HG02970 (cell line): Measurements from ENCODE around the gene CGNL1.

ENCODE experiments used
- ATAC-seq: cut with Tn5 transposase; IDR thresholded peaks from one replicate; pipeline ENCODE4 v1.9.1; 2021; ENCODE audit warnings: mild to moderate bottlenecking, moderate library complexity, moderate number of reproducible peaks; ENCODE audit not compliant: unreplicated experiment, low FRiP score

The CGNL1 gene

DNA sequence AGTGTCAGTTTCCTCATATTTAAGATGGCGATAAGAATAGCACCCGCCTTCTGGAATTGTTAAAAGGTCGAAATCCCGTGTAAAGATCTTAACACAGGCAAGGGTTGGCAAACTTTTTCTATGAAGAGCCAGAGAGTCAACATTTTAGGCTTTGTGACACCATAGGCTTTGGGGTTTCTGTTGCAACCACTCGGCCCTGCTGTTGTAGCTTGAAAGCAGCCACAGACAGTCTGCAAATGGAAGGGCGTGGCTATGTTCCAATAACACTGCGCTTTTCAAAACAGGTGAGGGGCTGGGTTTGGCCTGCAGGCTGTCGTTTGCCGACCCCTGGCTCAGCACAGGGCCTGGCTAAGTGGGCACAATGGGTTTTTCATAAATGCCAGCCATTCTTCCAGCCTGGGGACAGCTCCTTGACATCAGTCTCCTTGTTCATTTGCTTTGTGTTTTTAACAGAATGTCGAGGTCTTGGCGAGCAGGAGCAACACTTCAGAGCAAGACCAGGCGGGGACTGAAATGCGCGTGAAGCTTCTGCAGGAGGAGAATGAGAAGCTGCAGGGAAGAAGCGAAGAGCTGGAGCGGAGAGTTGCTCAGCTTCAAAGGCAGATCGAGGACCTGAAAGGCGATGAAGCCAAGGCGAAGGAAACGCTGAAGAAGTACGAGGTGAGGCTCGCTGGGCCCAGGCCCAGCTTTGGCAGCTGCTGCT lies 140.2 kb downstream of the CGNL1 start:
- no peak for ATAC-seq

DNA sequence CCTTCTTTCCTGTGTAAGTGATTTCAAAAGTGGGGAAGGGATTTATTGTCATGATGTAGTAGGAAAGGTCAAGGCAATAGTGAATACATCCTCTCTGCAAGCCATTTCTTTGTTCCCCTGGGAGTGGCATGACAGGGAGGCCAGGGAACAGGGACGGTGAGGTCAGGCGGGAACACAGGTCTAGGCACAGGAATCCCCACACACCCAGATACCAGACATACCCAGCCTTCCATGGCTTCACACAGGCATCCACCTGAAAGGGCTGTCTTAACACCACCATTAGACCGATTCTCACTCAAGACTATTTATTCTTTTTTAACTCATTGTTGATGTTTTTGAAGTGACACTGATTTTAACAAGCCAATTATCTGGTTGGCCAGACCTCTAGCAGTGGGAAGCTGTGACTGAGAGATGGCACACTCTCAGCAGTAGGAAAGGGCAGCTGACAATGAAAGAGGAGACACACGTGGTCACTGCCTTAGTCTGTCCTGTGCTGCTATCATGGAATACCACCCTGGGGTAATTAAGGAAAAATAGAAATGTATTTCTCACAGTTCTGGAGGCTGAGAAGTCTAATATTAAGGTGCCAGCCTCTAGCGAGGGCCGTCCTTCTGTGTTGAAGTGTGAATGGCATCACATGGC lies 140.8 kb downstream of the CGNL1 start:
- ATAC-seq, result no peak

DNA sequence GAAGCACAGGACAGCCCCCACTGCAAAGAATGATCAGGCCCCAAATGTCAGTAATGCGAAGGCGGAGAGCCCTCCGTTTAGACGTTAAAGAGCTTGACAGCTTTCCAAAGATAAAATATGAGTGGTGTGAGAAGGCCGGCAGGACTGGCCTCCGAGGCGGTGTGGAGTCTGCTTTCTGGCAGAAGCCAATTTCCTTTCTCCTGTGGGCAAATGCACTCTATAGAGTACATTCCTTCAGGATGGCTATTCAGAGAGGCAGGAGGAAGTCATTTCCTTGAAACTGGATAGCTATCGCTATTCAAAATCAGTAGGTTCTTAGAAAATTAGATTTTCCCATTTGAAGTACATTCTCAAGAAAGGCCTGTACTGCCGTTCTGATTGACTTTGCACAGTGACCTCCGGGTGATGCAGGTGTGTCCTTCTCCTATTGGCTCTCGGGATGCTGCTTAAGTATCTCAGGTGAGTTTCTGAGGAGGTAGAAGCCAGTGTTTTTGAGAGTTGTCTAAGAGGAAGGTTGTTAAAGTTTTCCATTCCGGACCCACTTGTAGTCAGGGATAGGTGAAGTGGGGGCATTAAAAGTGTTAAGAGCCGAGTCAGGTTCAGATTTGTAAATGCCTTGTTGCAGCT lies 142.6 kb downstream of the CGNL1 start:
- no peak for ATAC-seq

DNA sequence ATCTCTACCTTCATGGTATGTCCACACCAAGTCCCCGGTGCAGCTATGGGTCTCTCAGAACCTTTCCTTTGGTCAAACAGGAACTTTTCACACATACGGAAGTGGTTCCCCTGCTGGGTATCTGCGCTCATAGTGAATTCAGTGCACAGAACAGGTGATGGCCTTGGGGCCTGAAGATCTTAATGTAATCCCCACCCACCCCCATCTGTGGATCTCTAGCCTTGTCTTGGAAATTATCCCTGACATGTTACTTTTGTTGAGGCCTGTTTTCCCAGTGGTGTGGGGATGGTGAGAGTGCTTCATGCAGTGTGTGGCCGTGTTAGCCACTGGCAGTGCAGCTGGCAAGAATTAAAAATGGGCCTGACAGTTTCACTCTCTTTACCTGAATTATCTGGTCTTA lies 143.5 kb downstream of the CGNL1 start:
- ATAC-seq, result no peak

DNA sequence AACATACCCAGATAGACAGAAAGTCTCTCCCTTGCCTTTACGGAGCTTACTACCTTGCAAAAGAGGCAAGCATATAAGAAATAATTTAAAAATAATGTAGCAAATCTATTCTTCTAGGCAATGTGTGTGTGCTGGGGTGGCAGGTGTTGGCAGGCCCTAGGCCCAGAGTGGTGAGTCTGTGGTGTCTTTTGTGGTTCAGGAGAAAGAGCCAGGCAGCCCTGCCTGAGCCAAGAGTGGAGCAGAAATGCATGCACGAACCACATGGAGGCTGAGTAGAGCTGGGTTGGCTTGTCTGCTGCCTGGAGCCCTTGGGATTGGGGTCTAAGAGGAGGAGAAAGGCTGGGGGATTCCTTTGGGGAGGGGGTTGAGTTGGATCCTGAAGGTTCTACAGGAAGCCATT lies 145.2 kb downstream of the CGNL1 start:
- no peak for ATAC-seq

DNA sequence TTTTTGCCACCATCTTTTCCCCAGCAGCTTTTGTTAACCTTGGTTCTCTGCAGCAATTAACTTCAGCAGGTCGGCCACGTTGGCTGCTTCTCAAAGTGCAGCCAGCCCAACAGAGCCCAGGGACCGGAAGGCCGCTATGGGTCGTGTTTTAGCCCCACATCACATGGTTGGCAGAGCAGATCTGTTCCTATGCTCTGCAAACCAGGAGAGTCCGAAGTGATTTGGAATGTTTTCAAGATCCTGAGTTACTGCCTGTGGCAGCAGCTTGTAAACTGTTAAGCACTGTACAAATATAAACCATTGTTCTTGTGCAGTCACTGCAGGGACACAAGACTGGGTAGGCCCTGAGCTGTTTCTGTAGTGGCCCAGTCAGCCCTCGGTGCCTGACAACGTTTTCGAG lies 145.8 kb downstream of the CGNL1 start:
- ATAC-seq, result no peak

DNA sequence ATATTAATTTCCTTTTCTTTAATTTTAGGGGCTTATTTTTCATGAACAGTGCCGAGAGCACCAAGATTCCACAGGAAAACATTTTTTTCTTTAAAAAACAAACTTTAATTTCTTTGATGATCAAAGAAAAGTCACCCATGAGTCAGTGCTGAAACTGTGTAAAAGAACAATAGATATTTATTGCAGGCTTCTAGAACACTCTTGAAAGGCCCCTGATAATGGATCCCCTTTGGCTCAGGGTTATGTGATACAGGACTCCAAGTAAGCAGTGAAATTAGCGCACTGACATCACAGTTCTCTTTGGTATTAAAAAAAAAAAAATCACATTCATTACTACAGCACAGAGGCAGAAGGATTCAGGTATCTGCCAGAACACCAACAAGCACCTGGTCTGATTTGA lies 149.3 kb downstream of the CGNL1 start:
- no peak for ATAC-seq

DNA sequence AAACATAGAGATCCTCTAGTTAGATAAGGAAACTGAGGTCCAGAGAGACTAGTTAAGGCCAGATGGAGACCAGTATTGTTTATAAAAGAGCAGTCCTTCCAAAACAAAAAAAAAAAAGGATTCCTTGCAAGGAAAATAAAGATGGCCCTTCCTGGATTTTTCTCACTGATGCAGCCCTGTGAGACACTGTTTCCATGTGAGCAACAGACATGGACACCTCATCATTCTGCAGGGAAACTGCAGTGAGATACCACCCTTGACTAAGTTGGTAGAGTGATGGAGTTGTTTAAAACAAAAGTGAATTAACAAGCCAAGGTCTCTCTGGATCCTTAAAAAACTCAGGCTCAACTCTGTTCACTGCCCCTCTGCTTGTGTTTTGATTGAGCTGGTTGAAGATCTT lies 149.8 kb downstream of the CGNL1 start:
- no peak for ATAC-seq

DNA sequence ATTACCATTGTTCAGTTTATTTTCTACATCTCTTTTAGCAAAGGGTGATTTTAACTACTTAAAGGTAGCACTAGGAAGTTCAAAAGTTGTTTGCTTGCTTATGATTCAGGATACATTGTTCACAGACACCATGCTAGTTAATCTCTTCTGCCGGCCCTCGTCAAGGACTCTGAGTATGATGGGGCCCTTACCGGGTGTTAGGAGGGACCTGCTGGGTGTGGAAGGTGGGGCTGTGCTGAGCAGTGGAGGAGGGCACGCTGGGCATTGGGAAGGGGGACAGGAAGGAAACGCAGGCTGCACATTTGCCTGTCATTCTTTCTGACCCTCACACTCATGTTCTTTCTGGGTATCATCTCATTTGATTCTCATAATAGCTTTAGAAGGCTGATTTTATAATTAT lies 150.3 kb downstream of the CGNL1 start:
- no peak for ATAC-seq

DNA sequence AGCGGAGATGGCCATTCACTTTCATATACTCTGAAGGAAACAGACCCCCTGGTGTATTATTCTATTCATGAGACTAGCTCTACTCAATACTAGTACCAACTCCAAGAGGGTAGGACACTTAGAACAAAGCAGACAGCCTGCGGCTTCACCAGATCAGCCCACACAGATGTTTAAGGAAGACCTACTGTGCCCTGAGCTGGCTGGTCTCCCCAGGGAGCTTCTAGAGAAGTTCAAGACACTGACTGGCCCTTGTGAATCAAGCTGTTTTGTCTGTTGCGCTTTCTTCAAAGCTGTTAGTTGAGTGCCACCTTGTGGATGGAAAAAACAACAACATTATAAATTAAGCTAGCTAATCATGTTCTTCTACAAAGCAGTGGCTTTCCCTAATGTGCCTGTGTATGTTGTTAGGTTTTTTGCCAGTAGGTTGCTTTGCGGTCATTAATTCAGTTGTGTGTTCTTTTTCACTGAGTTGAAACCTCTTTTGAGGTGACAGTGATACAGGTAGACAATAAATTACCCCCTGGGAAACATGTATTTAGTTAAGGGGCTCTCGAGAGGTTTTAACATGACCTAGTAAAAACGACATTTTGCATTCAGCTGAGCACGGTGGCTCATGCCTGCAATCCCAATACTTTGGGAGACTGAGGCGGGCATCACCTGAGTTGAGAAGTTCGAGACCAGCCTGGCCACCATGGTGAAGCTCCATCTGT lies 151.2 kb downstream of the CGNL1 start:
- no peak for ATAC-seq

DNA sequence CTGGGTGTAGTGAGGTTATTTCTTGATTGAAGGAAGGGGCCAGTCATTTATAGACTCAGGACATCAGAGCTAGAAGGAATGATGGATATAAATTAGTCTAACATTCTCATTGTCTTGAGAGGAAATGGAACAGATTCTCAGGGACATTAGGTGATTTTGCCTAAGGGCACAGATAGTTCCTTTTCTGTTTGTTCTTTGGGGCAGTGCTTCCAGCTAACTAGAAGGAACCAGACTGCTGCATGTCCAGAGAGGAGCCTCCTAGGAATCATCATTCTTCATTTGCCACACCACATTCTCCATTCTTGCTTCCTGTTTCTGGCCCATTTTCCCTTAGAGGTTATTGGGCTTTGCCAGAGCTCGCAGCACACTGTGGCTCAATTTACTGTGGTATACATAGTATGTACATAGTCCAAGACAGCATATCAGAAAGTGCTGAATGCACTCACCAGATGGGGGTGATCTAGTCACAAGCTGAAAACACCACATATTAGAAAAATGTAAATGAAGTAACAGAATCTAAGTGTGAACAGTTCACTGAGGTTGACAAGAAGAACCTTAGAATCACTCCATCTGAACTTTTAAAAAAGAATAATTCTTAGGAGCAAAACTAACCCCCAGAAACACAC lies 152.7 kb downstream of the CGNL1 start:
- no peak for ATAC-seq

DNA sequence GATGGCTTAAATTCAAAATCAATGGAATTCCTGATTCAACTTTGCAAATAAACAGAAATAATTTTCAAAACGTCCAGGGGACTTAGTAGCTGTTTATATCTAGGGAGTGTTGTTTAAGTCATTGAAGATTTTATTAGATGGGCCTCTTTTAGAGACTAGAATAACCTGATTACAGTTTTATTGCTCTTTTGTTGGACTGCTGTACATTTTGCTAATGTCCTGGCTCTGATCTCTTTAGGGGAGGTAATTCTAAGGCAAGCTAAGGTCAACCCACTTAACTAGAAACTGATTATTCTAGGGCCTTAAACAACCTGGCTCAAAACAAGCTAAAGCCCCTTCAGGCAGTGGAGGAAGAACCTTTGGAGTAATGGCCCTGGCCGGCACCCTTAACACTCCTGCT lies 153.4 kb downstream of the CGNL1 start:
- ATAC-seq, result no peak

DNA sequence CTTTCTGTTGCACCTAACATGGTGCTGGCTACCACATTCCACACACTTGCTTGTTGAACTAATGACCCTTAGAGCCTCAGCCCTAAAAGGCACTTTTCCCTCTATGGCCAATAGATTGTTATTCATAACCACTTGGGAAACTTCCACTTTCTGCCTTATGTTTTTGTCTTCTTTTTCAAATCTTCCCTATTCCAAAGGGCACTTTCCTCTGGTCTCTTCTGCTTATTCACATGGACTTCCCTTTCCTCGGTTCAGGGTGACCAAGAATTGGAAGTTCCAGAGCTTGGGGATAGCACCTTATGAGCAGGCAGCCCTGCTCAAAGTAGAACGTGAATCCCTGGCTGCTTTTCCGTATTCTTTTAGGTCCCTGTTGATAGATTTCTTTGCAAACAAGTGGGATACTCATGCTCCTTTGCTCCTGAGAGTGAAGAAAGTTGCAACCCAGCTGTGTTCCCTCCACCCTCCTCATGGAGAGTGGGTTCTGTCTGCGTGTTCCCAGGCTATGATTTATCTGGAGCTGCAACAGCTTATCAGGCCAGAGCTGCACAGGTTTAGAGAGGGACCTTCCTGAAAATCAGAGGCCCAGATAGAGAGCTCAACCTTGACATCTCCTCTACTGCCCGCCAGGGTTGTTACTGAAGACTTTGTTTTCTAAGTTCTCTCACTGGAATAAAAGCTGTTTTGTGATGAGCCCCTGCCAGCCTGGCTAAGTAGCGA lies 156.6 kb downstream of the CGNL1 start:
- ATAC-seq, result no peak

DNA sequence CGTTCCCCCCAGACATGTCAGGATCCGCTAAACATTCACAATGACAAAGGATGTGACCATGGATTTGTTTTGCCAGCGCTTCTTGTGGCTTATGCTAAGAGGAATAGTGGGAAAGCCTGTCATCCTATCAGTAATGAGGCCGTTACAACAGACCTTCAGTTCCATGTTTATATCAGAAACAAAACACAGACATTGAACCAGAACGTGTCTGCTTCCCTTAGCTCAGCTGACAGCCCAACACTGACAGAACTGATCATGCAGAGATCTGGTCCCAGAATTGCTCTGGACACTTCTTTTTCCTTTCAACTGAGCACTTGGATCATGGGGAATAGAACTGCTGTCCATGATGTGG lies 157.1 kb downstream of the CGNL1 start:
- no peak for ATAC-seq

DNA sequence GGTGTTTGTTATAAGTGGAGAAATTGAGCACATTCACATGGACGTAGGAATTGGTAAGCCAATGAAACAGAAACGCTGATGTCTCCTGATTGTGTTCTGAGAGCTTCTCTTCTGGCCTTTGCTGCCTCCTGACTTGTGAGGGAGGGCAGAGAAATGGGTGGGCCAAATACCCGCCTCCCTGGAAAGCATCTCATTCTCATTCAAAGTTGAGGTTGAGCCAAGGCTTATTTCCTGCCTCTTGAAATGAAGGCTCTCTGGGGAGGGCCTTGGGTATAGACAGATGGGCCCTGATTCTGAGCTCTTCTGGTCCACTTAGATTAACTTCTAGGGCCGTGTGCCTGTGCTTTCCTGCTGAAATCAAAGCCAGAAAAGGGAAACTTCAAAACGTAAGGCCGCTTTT lies 158.0 kb downstream of the CGNL1 start:
- ATAC-seq, result no peak

DNA sequence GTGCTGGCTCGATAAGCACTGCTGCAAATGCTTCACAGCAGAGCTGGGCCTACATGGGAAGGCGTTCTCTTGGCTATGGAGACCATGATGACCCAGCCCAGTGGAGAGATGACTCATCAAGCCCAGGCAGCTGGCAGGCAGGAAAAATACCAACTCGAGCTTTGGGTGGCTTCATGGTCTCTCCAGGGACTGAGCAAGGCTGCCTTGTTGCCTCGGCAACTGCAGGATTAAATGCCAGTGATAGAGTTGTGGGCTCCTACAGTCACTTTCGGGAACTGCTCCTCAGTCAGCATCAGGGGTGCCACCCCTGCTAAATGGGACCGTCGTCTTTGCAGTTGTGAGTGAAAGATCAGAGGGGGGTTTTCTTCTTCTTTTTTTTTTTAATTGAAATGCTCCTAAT lies 160.8 kb downstream of the CGNL1 start:
- no peak for ATAC-seq

DNA sequence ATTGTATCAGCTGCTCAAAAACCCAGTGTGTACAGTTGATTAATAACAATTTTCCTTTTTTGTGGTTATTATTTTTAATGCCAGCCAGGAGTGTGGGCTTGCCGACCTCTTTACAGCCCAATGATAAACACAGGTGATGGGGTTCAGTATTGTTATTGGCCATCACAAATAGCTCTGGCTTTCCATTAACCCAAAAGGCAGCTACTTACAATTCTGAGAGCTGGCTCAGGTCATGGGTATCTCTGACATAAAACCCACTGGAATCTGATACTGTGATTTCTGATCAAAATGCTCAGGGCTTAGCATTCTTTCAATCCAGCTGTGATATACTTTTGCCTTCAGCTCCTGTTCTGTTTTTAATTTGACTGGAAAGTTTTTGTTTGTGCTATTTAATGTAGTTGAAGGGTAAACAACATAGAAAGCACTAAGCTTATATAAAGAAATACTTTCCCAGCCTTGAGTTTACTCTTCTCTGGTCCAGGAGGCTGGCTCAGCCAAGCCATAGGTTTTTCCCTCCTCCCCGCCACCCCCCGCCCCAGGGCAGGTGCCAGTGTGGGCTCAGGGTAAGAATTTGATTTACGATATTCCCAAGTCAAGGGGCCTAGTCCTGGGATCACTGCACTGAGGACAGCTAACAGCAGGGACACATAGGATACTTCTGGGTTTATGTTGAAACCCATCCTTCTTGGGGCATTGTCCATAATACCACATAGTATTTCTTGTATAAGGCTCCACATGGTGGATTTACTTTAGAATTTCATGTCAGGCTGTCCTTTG lies 161.4 kb downstream of the CGNL1 start:
- no peak for ATAC-seq

DNA sequence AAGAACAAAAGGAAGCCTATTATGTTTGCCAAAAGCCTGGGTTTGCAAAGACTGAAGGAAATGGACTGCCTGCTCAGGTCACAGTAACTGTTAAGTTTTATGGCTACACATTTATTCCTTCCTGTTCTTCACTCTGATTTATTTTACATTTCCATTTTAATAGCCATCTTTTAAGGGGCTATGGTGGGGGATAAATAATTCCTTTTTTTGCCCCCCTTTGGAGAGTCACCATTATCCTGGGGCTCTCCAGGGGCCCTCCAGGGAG lies 161.9 kb downstream of the CGNL1 start:
- no peak for ATAC-seq

DNA sequence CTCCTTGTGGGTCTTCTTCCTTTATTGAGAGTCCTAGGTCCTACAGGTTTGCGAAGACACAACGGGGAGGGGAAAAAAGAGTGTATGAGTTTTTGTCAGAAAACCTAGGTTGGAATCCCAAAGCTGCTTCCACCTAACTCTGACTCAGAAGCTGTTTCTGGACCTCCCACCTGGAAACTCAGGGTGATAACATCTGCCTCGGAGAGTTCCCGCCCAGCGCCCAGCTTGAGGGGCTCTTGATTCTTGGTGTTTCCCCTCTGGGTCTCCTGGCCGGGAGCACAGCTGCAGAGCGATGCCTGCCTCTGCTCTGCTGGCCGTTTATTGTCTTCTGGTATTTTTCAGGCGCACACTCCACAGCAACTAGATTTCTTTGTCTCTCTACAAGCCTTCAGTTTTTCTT lies 162.5 kb downstream of the CGNL1 start:
- ATAC-seq, result no peak

DNA sequence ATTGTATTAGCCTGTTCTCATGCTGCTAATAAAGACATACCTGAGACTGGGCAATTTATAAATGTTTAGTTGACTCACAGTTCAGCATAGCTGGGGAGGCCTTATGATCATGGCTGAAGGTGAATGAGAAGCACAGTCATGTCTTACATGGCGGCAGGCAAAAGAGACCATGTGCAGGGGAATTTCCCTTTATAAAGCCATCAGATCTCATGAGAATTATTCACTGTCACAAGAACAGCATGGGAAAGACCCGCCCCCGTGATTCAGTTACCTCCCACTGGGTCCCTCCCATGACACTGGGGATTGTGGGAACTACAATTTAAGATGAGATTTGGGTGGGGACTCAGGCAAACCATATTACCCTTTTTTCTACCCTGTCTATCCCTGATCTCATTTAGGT lies 163.9 kb downstream of the CGNL1 start:
- ATAC-seq, result no peak
